K562 (cell line): ENCODE results near the gene PDE6B. TPM values are rescaled to one million over a fixed set of nuclear protein-coding genes. Genes with fewer than 3 reads are reported as not detected.

Experiments used
- ATAC-seq: fragments of 200-7000 bp; cut with Tn5 transposase; 3 replicates; pipeline ENCODE4 v1.9.1; 2020; ENCODE audit warnings: moderate library complexity
- BruUV-seq: library from RNA; stranded (reverse); fragments of 400-500 nt; replicated peaks from 2 replicates; lab custom pipeline; 2021; lab: Mats Ljungman, UMichigan
- CTCF ChIA-PET: fragments of 300-600 bp; formaldehyde crosslinking; extraction: SDS; loops from one replicate; lab custom pipeline; 2021; ENCODE audit warnings: low intra/inter-chr PET ratio; lab: Yijun Ruan, JAX
- POLR2A ChIA-PET: fragments of 300-600, 350-650 bp; sonication (Branson Sonifier 250); formaldehyde crosslinking; extraction: SDS; loops from one replicate; lab custom pipeline; 2021; ENCODE audit warnings: antibody characterized with exemption, inconsistent platforms; lab: Yijun Ruan, JAX
- DNase-seq, 4 experiments: peaks; one replicate each; pipeline versions ENCODE4 v3.0.0 to v3.0.0-alpha.2; 2011 to 2018; ENCODE audit warnings: low spot score in 3 of 4, mixed read lengths in 3 of 4; ENCODE audit errors: extremely low read depth in 1 of 4
- FAIRE-seq: peaks from 2 replicates; lab custom pipeline; 2011; peaks lifted over from hg19 to GRCh38; lab: Jason Lieb, UNC
- H2AFZ ChIP-seq: 2 replicates; pipeline ENCODE4 v1.6.0; 2011; ENCODE audit warnings: low read depth, low read length, control low read depth, inconsistent platforms
- H3K27ac ChIP-seq: fragments of 200-600 bp; 3 replicates; pipeline ENCODE4 v1.8.0; 2011; ENCODE audit warnings: low read depth, mild to moderate bottlenecking, control low read depth, inconsistent platforms, low read length, moderate library complexity, mixed read lengths; ENCODE audit errors: extremely low read depth
- H3K27me3 ChIP-seq, 2 experiments: fragments of 300-600 bp in 1 of 2; 2 replicates in 1 of 2; 3 replicates in 1 of 2; pipeline versions ENCODE4 v1.6.0 to v1.8.0; 2011; ENCODE audit warnings: inconsistent platforms in 2 of 2, low read length in 2 of 2, mild to moderate bottlenecking in 1 of 2, mixed read lengths in 1 of 2, moderate library complexity in 1 of 2; ENCODE audit not compliant: control insufficient read depth in 2 of 2, insufficient read depth in 2 of 2
- H3K36me3 ChIP-seq: fragments of 300-600 bp; 3 replicates; pipeline ENCODE4 v1.8.0; 2011; ENCODE audit warnings: mild to moderate bottlenecking, low read length, inconsistent platforms; ENCODE audit not compliant: control insufficient read depth, insufficient read depth
- H3K4me1 ChIP-seq, 2 experiments: fragments of 200-600 bp in 1 of 2; replicated peaks in 1 of 2; 2 replicates in 1 of 2; 3 replicates in 1 of 2; pipeline versions ENCODE4 v1.5.1 to v1.8.0; 2011; ENCODE audit warnings: inconsistent platforms in 2 of 2, low read length in 2 of 2, mild to moderate bottlenecking in 1 of 2, mixed read lengths in 1 of 2, moderate library complexity in 1 of 2; ENCODE audit not compliant: control insufficient read depth in 2 of 2, insufficient read depth in 2 of 2
- H3K4me2 ChIP-seq: 2 replicates; pipeline ENCODE4 v1.6.1; 2011; ENCODE audit warnings: low read length, control low read depth, inconsistent platforms, mixed read lengths; ENCODE audit not compliant: insufficient read depth
- H3K4me3 ChIP-seq: fragments of 200-600 bp; sonication (generic), shearing (Covaris generic); 2 replicates; pipeline ENCODE4 v1.5.1; 2016; ENCODE audit warnings: control low read depth, inconsistent platforms
- H3K79me2 ChIP-seq: fragments of 200-600 bp; 3 replicates; pipeline ENCODE4 v1.8.0; 2011; ENCODE audit warnings: low read length, inconsistent platforms; ENCODE audit not compliant: control insufficient read depth, insufficient read depth
- H3K9ac ChIP-seq, 2 experiments: 2 replicates each; pipeline versions ENCODE4 v1.6.0 to v1.6.1; 2011; ENCODE audit warnings: low read depth in 2 of 2, low read length in 2 of 2, control low read depth in 1 of 2, inconsistent platforms in 1 of 2, mild to moderate bottlenecking in 1 of 2, mixed read lengths in 1 of 2; ENCODE audit not compliant: insufficient read depth in 1 of 2
- H3K9me1 ChIP-seq: one replicate; pipeline ENCODE4 v1.6.0; 2011; ENCODE audit warnings: inconsistent platforms, mild to moderate bottlenecking, low read length, moderate library complexity; ENCODE audit not compliant: control insufficient read depth, insufficient read depth
- H3K9me3 ChIP-seq: replicated peaks from 2 replicates; pipeline ENCODE4 v1.5.1; 2011; ENCODE audit warnings: low read depth, low read length, inconsistent platforms; ENCODE audit not compliant: control insufficient read depth, insufficient read depth
- H4K20me1 ChIP-seq: replicated peaks from 2 replicates; pipeline ENCODE4 v1.6.1; 2011; ENCODE audit warnings: low read length, inconsistent platforms, mixed read lengths; ENCODE audit not compliant: control insufficient read depth, insufficient read depth
- ARID3B ChIP-seq: fragments of 250-450 bp; sonication (Bioruptor Pico); IDR thresholded peaks from 2 replicates; pipeline ENCODE4 v1.4.0; 2020; ENCODE audit warnings: borderline replicate concordance
- BMI1 ChIP-seq: fragments of 150-350 bp; IDR thresholded peaks from 2 replicates; pipeline ENCODE4 v1.6.1; 2014; ENCODE audit warnings: low read length
- CBFA2T2 ChIP-seq: fragments of 450-650 bp; conservative IDR thresholded peaks from 2 replicates; pipeline ENCODE4 v1.6.1; 2017; ENCODE audit warnings: mild to moderate bottlenecking
- CHD2 ChIP-seq: IDR thresholded peaks from 2 replicates; pipeline ENCODE4 v1.6.1; 2011; ENCODE audit warnings: low read depth, low read length
- FOXA3 ChIP-seq, 2 experiments: fragments of 450-650 bp in 1 of 2; sonication (generic) in 1 of 2; formaldehyde crosslinking; IDR thresholded peaks in 1 of 2; conservative IDR thresholded peaks in 1 of 2; 2 replicates each; pipeline versions ENCODE4 v1.4.0 to v1.8.0; 2020 to 2022; ENCODE audit warnings: mild to moderate bottlenecking in 2 of 2, missing genetic modification reagents in 1 of 2
- HMBOX1 ChIP-seq: sonication (generic); IDR thresholded peaks from 2 replicates; pipeline ENCODE4 v1.6.1; 2016
- MAX ChIP-seq: sonication (generic); formaldehyde crosslinking; IDR thresholded peaks from 2 replicates; pipeline ENCODE4 v1.9.0; 2022; ENCODE audit warnings: mild to moderate bottlenecking, missing genetic modification reagents
- NFRKB ChIP-seq: fragments of 450-650 bp; IDR thresholded peaks from 2 replicates; pipeline ENCODE4 v1.6.1; 2016; ENCODE audit warnings: low read depth
- SIN3B ChIP-seq: fragments of 450-650 bp; IDR thresholded peaks from 2 replicates; pipeline ENCODE4 v1.6.1; 2017; ENCODE audit warnings: low read depth, mild to moderate bottlenecking, moderate library complexity
- ZNF518B ChIP-seq: fragments of 250-450 bp; sonication (Bioruptor Pico); IDR thresholded peaks from 2 replicates; pipeline ENCODE4 v1.5.0; 2021; ENCODE audit warnings: mild to moderate bottlenecking, moderate library complexity
- WGBS: fragments of 100-300 bp; shearing (Covaris generic); methylation state at CpG from one replicate; pipeline ENCODE4 v1.1.6; 2016; ENCODE audit warnings: low coverage, mixed read lengths; ENCODE audit not compliant: insufficient coverage; ENCODE audit errors: missing lambda C conversion rate; 5-methylcytosine and 5-hydroxymethylcytosine counted together
- in situ Hi-C: fragments of 300-500 bp; cut with MboI; formaldehyde crosslinking; loops from 4 replicates; pipeline ENCODE4 v1.15.0; 2018; ENCODE audit warnings: inconsistent platforms, mixed read lengths
- intact Hi-C: fragments of 100-400 bp; cut with micrococcal nuclease; formaldehyde crosslinking; loops from 2 replicates; pipeline ENCODE4 v1.14.2; 2022
- polyA plus RNA-seq, 8 experiments: library from polyadenylated mRNA; depleted of rRNA in 4 of 8; stranded (reverse) in 5 of 8; unstranded in 3 of 8; fragments of >200 nt; fragmentation: Nextera tagmentation in 2 of 8; fragmentation: Illumina TruSeq in 1 of 8; extraction: Ambion mirVana in 2 of 8; extraction: Trizol in 1 of 8; gene quantifications; 2 replicates each; pipeline versions ENCODE4 v1.2.1 to v1.2.3, GENCODE V29; 2011 to 2014; ENCODE audit warnings: inconsistent platforms in 1 of 8, missing spikeins in 1 of 8
- total RNA-seq, 7 experiments: library from RNA; depleted of rRNA in 6 of 7; stranded (reverse); fragments of >200 nt in 6 of 7; fragmentation: Illumina TruSeq in 2 of 7; extraction: Trizol in 2 of 7; gene quantifications; 2 replicates each; pipeline versions ENCODE4 v1.2.1 to v1.2.3, GENCODE V29; 2011 to 2021; ENCODE audit warnings: low replicate concordance in 1 of 7

The PDE6B gene
- total and polyA plus RNA-seq, 9 of the 15 experiments (the other 6 are each of a cell fraction or from before 2014, with no cell fraction given), result 0.04 TPM; not detected in 8

GRCh38 chr4:692771-693554 lies 67.6 kb downstream of the PDE6B start:
- Histone ChIP-seq H3K9ac (peak overlapping the region; percentile 19 to 89; a peak in 3 of 4 replicates), H3K36me3 (no peaks in the 10 kb centered on the region), H3K4me3 (no peak overlapping the region), H3K4me1 (peaks cover 8 to 32% of the 10 kb centered on the region in 2 experiments), H3K4me2 (no peak overlapping the region; the same call in 1 of the 2 replicates), H3K27me3 (no peaks in the 10 kb centered on the region), H4K20me1 (no peaks in the 10 kb centered on the region), H3K79me2 (peaks cover 1% of the 10 kb centered on the region; the same call in 1 of the 3 replicates), H3K9me3 (no peaks in the 10 kb centered on the region), H3K9me1 (no peaks in the 10 kb centered on the region), H3K27ac (no peak overlapping the region), H2AFZ (peak overlapping the region; percentile 37)
- intact Hi-C loops (no loop called here), in situ Hi-C loops (no loop called here)
- WGBS, result 44% methylated on average over 31 of the region's 32 CpGs
- DNase-seq (peak in 2 of 4 experiments; percentile 56 to 57), ATAC-seq (peak; percentile 64), FAIRE-seq (peak; percentile 57)
- ChIA-PET CTCF (no interaction called here), POLR2A (no interaction called here)
- BruUV-seq, result no TSS peak
- no peak for TF ChIP-seq BMI1
- TF ChIP-seq MAX, result 0 out of 2 replicates have a peak, but pooled peaks have one; percentile 34
- no peak for TF ChIP-seq SIN3B
- TF ChIP-seq NFRKB, result no peak
- TF ChIP-seq CHD2, result no peak
- TF ChIP-seq ZNF518B (CRISPR knock-in tag), result no peak
- TF ChIP-seq HMBOX1, result no peak
- peak in 1 of 2 experiments; percentile 38; a peak in 1 of 4 replicates for TF ChIP-seq FOXA3 (CRISPR knock-in tag; conservative IDR thresholded peaks at IDR 0.05 in 1 of 2, IDR thresholded peaks at IDR 0.05 in 1 of 2)
- TF ChIP-seq ARID3B, result no peak
- peak; percentile 21; the same call in 1 of the 2 replicates for TF ChIP-seq CBFA2T2
